Eye (tissue), 1 donor: Measurements from ENCODE around the gene IRS2.
"Not testable (repeated sequence)": the region's sequence is repeated elsewhere in the genome, so short reads cannot be mapped to it uniquely, and the experiment has no call there.

Source experiments
- DNase-seq: peaks from one replicate; pipeline ENCODE4 v3.0.0-alpha.2; 2015

The IRS2 gene

DNA sequence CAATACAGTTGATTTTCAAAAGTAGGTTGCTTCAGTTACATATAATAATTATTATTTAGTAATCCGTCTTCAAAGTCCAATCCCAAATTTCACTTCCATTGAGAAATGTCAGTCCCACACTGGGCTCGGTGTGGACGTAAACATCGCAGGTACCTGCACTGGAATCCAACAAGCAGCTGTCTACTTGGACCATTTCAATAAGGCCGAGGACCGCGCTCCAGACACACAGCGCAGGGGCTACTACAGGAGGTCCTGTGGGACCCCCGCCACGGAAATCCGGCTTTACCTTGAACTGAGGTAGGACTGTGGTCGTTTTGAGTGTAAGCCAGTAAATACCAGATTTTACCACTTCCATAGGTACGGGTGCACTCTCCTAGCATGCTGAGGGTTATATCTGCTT, 30.8 kb downstream of the IRS2 start:
- DNase-seq, result no peak

DNA sequence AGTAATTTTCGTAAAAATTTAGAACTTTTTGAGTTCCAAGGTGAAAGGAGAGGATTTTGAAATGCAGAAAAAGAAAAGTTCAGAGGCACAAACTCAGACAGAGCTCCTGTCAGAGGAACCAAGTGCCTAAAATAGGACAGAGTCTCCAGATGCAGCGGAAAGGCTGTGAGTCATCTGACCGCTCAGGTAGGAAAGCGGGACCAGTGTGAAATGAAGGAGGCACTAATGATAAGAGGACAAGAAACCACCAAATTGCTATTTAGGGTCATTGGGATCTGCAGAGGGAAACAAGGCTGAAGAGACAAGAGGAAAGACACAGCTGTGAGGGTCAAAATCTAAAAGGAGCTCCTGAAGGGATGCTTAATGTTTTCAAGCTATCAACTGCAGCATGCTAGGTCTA, 34.9 kb downstream of the IRS2 start:
- DNase-seq, result no peak

DNA sequence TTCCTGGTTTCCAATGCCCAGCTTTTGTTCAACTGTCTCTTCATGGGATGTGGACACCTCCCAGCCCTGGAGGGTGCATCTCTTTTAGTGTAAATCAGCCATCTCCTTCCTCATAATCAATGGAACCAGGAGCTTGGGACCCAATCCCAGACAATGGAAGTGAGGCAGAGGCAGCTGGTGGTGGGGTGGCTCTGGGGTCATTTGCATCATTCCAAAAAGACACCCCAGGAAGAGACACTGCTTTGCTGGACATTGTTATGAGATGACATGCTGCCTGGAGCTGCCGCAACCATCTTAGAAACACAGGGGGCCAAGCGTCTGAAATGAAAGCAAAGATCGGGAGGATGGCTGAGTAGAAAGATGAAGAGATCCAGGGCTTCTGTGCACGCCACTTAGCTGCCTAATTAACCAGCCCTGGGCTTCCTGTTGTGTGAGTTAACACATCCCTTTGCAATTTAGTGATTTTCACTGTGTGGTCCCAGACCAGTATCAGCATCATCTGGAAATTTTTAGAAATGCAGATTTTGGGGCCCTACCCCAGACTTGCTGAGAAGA, 36.1 kb downstream of the IRS2 start:
- no peak for DNase-seq

DNA sequence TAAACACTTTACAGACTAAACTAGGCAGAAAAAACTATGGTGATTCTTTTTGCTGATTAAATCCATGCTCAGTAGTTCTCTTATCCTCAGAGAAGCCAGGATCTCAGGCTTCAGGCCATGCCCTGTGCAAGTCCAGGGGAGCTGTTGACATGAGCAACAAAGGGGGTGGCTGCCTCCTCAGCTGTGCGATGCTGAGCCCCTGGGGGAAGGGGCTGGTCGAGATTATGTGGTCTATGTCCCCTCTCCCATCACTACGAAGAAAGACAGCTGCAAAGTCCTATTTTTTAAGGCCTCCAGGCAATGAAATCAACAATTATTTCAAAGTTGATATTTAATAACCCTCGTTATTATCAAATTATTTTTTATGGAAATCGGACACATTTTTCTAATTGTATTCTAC, 37.0 kb downstream of the IRS2 start:
- DNase-seq, result no peak

DNA sequence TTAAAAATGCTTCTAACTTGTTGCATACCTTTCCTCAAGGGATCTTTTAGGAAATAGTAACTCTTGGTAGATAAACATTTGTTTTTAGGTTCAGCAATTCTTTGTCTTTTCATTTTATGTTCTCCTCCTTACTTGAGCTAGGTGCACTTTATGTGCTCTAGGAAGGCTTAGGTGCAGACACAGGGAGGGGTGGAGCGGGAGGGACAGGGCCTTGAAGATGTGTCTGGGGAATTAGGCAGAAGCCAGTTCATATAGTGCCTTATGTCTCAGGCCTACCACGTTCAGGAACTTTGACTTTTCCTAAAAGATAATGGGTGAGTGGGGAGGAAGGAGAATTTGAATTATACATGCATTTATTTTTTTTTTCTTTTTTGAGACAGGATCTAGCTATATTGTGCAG, 37.7 kb downstream of the IRS2 start:
- DNase-seq, result no peak

DNA sequence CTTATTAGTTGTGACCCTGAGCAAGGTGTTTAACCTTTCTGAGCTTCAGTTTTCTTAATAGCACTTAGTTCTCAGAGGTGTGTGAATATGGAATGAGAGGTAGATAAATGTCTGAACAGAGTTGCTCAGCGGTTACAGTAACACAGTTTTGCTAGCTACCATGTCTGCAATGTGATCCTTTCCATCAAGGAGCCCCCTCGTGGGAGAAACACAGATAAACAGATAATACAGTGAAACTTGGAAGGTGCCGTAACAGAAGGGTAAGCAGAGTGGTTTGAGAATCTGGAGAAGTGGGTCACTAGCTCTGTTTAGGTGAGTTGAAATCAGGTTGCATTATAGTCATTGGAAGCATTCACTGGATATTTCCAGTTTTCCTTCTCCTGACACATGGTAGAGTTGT, 38.9 kb downstream of the IRS2 start:
- DNase-seq, result no peak

DNA sequence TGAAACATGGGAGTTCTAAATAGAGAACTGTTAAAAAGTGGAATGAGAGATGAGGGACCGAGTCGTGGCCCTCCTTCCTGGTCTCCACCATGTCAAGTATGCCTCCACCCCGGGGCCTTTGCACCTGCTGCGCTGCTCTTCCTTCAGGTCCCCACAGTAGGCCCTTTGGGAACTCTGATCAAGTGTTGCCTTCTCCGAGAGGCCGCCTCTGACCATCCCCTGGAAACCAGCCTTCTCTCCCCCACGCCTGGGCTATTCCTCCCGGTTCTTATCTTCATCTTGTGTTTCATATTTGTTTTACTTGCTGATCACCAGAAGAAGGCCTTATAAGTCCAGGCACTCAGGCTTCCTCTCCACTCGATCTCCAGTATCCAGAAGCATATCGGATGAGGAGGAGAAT, 40.0 kb downstream of the IRS2 start:
- no peak for DNase-seq

DNA sequence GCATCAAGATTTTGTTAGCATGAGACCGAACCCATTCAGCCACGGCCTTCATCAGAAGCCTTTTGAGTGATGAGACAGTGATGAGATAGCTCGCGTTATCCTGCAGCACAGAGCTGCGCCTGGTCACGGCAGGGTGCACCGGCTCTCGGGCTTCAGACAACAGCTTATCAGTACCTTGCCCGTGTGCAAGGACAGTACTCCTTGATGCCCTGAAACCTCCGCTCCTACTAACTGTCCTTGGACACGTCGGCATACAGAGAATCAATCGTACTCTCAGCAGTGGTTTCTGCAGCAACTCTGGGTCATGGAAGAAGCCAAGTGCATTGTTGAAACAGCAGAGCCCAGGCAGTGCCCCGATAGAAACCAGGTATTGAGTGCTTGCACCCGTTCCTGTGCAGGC, 40.7 kb downstream of the IRS2 start:
- no peak for DNase-seq

DNA sequence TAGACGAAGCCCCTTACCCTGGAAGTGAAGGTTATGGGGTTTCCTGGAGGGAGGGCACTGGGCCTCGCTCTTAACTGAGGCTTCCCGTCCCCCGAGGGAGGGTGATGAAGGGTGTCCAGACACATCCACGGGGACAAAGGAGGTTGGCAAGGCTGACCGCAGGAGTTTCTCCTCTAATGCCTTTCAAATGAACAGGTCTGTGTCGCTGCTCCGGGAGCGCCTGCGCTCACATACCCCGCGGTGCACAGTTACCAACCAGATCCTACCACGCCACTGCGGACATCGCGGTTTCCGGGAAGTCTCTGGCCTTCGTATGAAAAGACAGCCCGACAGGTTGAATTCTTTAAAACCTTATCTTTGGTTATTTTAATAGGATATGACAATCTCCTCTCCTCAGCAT, 41.3 kb downstream of the IRS2 start:
- no peak for DNase-seq

DNA sequence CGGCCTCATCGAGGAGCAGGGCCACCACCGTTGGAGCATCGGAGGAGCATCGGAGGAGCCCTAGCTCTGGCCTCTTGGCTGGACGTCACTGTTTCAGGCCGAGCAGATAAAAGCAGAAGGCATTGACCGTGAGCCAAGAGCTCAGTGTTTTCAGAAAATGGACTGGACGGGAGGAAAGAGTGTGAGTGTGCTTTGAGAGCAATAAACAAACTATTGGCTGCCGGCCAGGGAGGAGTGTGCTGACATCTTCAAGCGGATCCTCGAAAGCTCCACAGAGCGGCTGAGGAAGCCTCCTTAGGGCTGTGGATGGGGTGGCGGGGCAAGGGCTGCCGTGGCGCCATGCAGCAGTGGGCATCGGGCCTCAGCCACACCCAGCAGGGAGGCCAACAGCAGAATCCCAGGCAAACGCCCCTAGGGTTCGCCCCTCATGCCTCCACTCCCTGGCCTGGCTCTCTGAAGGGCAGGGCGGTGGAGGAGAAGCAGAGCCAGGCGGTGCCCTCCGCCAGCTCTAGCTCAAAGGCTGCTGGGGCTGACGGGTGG, 41.8 kb downstream of the IRS2 start:
- DNase-seq, result peak; percentile 38

DNA sequence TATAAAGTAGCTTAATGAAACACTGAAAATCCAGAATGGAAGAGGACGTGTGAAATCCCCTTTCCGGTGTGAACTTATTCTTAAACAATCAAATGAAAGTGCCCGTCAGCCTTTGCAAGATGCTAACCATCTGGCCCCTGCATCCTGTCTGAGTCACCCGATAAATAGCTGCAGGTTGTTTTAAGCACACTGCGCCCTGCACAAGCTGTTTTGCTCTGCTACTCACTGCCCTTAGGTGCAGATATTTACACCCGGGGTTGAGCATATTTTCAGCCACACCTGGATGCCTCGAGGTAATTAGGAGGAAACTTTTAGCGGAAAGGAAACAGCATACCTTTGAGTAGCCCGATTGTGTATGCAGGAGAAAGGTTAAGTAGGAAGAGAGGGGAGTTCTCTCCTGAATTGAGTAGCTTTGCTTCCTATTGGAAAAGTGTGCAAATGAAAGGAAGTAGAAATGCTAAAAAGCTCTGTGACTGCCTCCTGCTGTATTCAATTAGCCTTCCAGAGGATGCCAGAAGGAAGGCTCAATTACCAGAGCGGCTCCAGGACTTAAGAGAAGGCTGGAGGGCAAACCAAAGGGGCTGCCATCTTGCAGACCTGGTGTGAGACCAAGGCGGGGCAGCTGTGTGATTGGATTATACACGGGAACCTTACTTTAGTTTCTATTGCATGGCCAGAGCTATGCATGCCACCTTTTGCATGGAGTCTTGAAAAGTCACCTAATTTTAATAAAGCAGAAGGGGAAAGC, 42.5 kb downstream of the IRS2 start:
- peak; percentile 30 for DNase-seq

DNA sequence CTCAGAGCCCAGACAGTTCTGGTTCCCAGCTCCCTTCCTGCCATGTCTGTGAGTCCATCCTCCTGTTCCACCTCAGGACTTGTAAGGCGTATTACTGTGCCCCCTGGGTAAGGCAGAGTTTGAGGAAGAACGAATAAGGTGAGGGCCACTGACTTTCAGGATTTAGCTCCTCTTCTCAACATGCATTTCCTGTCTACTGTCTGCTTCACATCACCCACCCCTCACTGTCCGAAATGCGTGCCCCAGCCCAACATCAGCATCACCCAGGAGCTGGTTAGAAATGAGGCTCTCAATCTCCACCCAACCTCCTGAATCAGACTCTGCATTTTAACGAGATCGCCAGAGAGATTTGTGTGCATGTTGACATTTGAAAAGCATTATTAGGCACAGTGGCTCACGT, 44.4 kb downstream of the IRS2 start:
- DNase-seq, result no peak

DNA sequence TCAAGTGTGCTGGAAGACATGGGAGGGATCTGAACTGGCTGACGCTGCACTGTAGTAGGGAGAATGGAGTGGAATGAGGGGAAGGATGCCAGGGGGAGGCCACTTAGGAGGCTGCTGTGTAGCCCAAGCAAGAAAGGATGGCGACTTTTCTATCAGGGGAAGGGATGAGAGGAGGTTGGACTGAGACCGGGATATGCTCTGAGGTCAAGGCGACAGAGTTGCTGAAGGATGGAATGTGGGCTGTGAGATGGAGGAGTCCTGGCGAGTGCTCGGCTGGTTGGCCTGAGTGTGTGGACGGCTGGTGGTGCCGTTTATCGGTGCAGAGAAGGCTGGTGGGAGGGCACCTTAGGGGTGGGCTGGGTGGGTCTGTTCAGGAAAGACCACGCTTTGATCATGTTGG, 45.7 kb downstream of the IRS2 start:
- DNase-seq, result no peak

DNA sequence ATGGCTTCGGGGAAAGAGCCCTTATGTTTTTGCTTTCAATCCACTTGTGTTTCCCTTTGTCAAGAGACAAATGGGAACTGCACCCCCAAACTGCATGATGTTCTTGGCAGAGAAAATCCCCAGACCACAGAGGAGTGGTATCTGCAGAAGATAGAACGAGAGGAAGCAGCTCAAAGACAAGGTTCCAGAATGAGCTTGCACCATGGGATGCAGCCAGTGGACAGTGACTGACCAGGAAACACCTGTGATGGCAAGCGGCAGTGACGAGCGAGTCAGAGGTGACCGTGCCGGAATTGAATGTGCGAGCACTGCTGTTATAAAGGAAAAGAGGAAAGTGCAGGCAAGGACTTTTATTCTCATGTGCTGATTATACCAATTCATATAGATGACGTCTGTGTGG, 46.3 kb downstream of the IRS2 start:
- DNase-seq, result no peak

DNA sequence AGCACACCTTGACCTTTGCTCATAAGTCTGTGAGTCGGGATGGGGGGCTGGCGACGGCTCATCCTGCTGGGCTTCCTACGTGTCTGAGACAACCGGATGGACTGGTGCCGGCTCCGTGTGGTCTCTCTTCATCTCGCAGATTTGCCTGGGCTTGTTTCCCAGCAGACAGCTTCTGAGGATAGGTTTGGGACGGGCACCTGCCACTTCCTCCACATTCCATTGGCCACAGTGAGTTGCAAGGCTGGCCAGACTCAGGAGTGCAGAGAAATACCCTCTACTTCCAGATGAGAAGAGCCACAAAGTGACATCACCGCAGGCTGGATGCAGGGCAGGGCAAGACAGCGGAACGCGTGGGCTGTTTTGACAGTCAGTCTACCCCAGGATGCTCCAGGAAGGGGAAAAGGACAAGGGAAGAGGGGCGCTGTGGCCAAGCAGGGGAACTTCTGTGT, 48.1 kb downstream of the IRS2 start:
- DNase-seq, result no peak

DNA sequence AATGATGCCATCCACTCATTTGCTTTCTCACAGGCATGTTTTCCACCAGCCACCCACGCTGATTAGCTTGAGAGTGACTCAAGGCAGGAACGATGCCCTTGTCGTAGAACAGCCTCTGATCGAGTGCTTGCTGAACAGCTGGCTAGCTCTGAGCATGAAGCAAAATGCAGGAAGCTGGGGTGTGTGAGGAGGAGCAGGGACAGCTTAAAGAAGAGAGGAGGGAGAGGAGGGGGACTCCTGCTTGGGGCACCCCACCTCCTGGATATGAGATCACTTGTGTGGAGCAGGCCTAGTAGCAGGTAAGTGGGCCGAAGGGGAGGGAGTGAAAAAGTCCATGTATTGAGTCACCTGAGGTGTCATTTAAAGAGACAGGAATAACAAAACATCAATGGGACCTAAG, 48.8 kb downstream of the IRS2 start:
- no peak for DNase-seq

DNA sequence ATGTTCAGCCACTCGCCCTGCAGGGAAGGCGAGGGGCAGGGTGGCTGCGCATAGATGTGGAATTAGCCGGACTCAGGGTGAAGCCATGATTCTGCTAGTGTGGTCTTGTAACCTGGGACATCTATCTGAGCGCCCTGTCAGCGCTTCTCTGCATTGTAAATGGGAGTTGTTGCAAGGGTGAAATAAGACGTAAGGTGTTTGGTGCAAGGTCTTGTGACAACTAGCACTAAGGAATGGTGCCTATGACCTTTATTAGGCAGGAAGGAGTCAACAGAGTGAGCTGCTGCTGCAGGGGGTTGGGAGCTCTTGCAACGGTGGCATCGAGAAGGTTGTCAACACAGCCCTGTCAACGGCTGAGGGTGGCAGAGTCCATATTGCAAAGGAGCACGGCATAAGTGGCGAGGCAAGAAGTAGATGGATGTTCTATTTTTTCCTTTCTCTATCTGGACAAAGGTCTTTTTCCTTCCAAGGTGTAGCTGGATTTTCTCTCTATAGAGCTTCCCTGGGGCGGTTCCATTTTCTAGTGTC, 49.3 kb downstream of the IRS2 start:
- DNase-seq, result no peak

DNA sequence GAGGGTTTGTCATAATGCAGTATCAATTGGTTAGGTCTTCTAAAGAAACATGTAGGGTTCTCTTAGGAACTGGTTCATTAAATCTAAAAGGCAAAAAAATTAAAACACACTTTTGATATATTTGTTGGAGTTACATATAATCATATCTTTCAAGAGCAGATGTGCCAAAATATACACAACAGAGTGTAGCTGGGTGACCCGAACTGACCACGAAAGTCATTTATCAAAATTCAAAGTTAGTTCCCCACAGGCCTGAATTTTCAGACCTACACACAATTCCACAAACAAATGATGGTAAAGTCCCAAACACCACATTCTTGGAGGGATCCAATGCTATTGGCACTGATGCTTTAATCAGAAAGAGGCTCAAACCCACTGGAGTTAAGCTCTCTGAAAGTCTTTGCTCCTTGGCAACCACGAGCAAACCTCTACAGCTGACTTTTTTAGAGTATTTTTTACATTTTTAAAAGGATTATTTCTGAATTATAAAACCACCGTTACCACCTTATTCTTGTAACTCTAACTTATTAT, 50.9 kb downstream of the IRS2 start:
- no peak for DNase-seq

DNA sequence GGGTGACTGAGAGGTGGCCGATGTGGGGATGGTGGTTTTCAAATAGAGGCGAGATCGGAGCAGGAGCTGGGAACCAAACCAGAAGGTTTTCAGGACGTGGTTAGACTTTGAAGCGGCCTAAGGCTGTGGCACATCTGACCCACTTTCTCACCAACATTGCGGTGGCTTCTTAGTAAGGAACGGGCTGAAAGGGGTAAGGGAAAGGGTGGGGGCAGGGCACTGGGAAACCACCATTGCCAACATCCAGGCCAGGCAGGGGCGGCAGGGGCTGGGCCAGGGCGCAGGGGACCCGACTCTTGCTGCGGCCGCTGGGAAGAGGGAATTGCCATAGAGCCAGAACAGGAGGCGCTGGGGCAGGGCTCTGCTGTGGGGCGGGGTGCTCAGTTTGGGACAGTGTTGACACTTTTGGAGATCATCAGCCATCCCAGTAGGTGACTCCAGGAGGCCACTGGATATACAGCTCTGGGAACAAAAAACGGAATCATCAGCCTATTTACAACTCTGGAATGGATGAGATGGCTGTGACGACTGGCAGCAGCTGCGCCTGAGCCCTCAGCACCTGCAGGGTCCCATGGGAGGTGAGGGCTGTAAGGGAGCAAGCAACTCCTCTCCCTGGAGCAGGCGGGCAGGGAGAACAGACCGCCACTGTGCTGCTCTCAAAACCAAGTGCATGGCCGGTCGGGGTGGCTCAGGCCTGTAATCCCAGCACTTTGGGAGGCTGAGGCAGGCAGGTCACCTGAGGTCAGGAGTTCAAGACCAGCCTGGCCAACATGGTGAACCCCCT, 52.2 kb downstream of the IRS2 start:
- DNase-seq, result no peak

DNA sequence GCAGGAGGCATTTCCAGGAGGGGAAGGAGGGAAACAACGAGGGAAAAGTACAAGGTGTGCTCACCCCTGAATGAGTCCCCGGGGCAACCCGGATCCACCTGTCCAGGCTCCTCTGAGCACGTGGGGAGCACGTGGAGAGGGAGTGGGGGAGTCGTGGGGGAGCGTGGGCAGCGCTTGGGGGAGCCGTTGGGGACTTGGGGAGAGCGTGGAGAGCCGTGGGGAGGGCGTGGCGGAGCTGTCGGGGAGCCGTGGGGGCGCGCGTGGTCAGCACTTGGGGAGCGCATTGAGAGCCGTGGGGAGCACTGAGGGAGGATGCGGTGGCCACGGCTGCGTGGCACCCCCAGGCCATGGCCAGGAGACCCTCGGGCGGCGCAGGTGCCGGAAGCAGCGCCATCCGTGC, 52.8 kb downstream of the IRS2 start:
- no peak for DNase-seq

DNA sequence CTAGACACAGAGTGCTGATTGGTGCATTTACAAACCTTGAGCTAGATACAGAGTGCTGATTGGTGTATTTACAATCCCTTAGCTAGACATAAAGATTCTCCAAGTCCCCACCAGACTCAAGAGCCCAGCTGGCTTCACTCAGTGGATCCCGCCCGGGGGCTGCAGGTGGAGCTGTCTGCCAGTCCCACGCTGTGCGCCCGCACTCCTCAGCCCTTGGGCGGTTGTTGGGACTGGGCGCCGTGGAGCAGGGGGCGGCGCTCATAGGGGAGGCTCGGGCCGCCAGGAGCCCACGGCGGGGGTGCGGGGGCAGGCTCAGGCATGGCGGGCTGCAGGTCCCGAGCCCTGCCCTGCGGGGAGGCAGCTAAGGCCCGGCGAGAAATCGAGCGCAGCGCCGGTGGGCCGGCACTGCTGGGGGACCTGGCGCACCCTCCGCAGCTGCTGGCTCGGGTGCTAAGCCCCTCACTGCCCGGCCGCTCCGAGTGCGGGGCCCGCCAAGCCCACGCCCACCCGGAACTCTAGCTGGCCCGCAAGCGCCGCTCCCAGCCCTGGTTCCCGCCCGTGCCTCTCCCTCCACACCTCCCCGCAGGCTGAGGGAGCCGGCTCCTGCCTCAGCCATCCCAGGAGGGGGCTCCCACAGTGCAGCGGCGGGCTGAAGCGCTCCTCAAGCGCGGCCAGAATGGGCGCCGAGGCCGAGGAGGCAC, 53.8 kb downstream of the IRS2 start:
- DNase-seq, result not testable (repeated sequence)

DNA sequence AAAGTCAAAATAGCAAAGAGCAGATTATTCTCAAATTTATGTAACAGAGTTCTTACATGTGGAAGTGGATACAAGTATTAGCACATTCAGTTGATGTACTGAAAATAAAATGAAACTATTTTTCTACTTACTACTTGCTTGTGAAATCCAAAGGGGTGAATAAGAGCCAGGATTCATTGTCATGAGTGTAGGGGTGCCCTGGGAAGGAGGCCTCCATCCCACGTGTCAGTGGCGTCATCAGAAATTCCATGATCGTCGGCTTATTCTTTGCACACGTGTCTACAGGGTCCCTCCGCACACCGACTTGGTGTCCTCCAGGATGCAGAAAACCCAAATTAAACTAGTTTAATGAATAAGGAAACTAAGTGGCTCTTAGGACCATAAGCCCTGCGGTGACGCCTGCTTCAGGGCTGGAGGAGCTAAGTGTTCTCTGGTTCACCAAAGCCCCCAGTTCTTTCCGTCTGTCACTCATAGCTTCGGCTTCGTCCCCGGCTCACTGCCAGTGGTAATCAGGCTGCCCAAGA, 55.5 kb downstream of the IRS2 start:
- DNase-seq, result no peak
